Stimulated activated CD4-positive, alpha-beta T cell treated with anti-CD3 and anti-CD28 coated beads, Interleukin-1b, Interleukin-23, amount 100 ng/mL, for 4 hours (primary cell): Measurements from ENCODE around the gene FAM187B.

ENCODE experiments used
- DNase-seq, 2 donors: peaks; one replicate each; pipeline ENCODE4 v3.0.0-alpha.2; 2020; ENCODE audit warnings: low read depth in 2 of 2

The FAM187B gene

GRCh38 chr19:35178701-35179100 is 49.8 kb downstream of the FAM187B start:
- no peak for DNase-seq

GRCh38 chr19:35177377-35178274 is 50.9 kb downstream of the FAM187B start:
- DNase-seq: no peak

GRCh38 chr19:35176181-35176570 is 52.4 kb downstream of the FAM187B start:
- no peak for DNase-seq
